H54 (cell line): ENCODE data around the gene LPP.
A peak's percentile ranks its signal among the peaks of the same experiment; 100 is the strongest.

Experiments
- DNase-seq: peaks from one replicate; pipeline ENCODE4 v3.0.0; 2011; ENCODE audit warnings: low spot score, mixed read lengths; ENCODE audit not compliant: insufficient read length
- FAIRE-seq: peaks from 3 replicates; lab custom pipeline; 2011; peaks lifted over from hg19 to GRCh38; lab: Jason Lieb, UNC
- POLR2A ChIP-seq: IDR thresholded peaks from 2 replicates; pipeline ENCODE4 v1.6.1; 2011; ENCODE audit warnings: low read depth, mild to moderate bottlenecking, low read length

LPP gene

DNA sequence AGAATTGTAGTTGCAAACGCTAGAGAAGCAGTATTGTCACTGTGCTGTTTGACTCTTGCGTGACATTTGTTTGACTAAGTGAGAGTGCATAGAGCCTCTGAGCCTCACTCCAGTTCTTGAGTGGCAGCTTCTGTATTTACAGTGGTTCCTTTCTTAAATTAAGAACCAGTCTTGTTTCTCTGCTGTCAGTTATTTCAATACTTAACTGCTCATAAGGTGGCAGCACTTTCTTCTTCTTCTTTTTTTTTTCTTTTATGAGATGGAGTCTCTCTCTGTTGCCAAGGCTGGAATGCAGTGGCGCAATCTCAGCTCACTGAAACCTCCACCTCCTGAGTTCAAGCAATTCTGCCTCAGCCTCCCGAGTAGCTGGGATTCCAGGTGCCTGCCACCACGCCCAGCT, 372.1 kb downstream of the LPP start:
- FAIRE-seq (no peak), DNase-seq (no peak)
- no peak for TF ChIP-seq POLR2A

DNA sequence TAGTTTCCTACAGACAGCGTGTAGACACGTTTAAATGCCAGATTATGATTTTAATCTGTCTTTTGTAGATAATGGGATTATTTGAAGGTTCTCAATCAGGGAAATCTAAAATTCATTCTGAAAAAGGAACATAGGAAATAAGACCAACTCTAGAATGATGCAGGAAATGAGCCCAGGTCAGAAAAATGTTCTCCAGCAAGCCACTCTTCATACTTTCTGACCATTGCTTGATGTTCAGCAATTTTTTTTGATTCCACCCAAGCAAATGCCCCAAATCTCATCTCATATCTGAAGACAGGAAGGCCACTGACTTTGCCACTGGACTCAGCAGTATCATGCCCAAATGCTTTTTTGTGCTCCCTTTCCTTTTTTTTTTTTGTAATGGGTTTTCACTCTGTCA, 373.4 kb downstream of the LPP start:
- no peak for TF ChIP-seq POLR2A

GRCh38 chr3:188528396-188528795, 374.4 kb downstream of the LPP start:
- DNase-seq (no peak), FAIRE-seq (peak; percentile 68)
- TF ChIP-seq POLR2A: no peak

More for the DNA sequence above, 373.4 kb downstream of the LPP start:
- no peak for FAIRE-seq
- no peak for DNase-seq

DNA sequence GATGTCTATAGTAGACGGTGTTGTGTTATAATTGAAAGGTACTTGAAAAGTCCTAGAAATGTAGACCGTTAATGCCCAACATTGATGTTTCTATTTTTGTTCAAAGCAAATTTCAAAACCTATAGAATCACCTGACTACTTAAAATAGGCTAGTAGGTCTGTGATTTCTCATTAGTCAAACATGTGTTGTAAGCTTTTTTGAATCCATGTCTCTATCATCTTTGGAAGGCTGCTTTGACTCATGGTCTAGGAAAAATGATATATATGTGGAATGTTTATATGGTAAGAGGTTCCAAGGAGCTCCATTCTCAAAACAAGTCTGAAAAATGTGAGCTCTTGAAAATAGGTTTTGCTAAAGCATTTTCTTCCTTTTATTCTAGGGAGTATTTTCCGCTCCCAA, 375.3 kb downstream of the LPP start:
- FAIRE-seq (peak; percentile 64), DNase-seq (no peak)
- TF ChIP-seq POLR2A: no peak

- no peak for TF ChIP-seq POLR2A
- peak; percentile 33 for FAIRE-seq
- DNase-seq: no peak
Measured at GRCh38 chr3:188530226-188530625, 376.3 kb downstream of the LPP start.

- FAIRE-seq (no peak), DNase-seq (no peak)
- TF ChIP-seq POLR2A: no peak
Measured at GRCh38 chr3:188531210-188531609, 377.3 kb downstream of the LPP start.

DNA sequence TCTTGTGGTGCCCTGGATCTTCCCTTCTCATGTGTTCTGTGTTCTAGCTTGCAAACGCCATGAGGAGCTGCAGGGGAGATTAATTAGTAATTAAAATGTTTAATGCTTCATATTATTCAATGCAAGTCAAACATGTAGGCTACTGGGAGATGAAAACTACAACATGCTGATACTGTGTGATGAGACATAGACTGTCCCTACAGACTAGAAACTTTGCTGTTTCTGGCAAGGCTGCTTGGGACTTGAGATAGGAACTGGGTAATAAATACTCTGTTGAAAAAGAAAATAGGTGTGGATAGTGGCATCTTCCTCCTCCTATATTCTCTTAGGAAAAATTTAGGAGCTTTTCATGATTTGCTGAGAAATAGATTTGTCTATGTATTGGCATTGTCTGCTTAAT, 379.2 kb downstream of the LPP start:
- peak; percentile 11 for FAIRE-seq
- no peak for DNase-seq
- TF ChIP-seq POLR2A: no peak

DNA sequence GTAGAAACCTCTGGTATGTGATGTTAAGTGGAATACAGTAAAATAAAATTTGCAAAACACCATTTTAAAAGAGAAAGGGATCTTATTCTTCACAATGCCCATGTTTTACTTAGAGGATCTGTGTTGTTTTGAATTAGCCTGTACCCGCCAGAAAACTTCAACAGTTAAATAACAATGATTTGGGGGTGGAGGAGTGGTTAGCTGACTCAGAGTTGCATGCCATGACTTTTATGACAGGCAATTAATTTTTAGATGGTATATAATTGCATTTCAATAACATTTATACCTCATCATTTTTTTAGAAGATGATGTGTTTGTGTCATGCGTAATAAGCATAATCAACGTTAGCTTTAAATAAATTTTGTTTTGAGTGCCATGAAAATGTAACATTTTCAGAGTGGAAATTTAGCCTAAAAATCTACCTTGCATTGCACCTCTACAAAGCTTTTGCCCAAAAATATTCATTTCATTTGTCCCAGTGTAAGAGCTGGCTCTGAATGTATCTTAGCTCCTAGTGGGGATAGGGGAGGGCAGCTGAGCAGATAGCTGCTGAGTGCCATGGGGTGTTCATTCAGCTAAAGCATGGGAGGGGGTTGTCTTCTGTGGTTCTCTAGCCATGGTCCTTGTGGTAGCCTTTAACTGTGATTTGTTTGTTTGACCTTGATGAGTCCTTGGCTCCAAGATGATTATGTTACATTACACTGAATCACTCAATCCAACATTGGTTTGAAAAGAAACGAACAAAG, 379.8 kb downstream of the LPP start:
- FAIRE-seq (peak; percentile 85), DNase-seq (no peak)
- no peak for TF ChIP-seq POLR2A

DNA sequence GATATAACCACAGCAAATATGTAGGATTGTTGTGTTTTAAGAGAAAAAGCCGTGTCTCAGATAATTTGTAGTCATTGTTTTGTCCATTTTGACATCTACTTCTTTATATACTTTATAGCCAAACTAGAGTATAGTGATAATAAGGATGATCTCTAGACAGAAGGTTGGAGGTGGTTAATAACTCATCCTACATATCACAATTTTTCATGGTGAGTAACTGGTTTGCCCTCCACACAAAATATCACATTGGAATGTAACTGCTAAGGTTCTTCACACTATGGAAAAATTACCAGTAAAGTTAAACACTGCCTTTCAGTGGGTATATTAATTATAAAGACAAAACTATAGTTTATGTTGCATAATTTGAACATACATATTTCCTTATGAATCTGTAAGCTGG, 380.7 kb downstream of the LPP start:
- DNase-seq (no peak), FAIRE-seq (no peak)
- TF ChIP-seq POLR2A: no peak

- FAIRE-seq (peak; percentile 65), DNase-seq (no peak)
- TF ChIP-seq POLR2A: no peak
Measured at GRCh38 chr3:188537606-188538005, 383.6 kb downstream of the LPP start.

DNA sequence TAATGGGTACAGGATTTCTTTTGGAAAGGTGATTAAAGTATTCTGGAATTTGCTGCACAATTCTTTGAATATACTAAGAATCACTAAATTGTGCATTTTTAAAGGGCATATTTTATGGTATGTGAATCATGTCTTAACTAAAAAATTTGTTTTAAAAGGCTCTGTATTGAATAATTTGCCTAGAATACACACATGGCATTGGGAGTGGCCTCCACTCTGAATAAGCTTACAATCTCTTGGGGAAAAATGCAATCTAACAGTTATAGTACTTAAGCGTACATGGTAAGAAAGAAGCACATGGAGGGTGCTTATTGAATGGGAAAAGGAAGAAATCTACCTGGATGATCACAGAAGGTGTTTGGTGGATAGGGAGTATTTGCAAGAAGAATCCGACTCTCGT, 385.1 kb downstream of the LPP start:
- TF ChIP-seq POLR2A: no peak
- no peak for DNase-seq
- no peak for FAIRE-seq

- DNase-seq: no peak
- FAIRE-seq: no peak
- no peak for TF ChIP-seq POLR2A
Measured at GRCh38 chr3:188539631-188540194, 385.8 kb downstream of the LPP start.

GRCh38 chr3:188542196-188542595, 388.2 kb downstream of the LPP start:
- no peak for TF ChIP-seq POLR2A
- FAIRE-seq (peak; percentile 38), DNase-seq (no peak)

DNA sequence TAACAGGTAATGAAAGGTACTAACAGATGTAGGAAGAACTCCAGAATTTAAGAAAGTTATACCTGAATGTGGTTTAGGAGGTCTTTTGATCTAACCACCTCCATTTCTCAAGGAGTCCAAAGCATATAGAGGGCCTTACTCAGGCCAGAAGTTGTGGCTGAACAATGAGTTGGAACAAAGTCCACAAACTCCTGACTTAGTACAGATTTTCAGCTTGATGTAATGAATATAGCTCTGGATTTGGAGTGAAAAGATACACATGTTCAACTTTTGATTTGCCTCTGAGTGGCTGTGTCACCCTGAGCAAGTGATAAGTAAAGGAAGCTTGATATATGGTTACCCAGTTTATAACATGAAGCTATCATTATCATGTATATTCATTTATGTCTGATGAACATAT, 390.1 kb downstream of the LPP start:
- no peak for DNase-seq
- FAIRE-seq: no peak
- no peak for TF ChIP-seq POLR2A
